Measurements from ENCODE around the gene MRPL23.

DNA sequence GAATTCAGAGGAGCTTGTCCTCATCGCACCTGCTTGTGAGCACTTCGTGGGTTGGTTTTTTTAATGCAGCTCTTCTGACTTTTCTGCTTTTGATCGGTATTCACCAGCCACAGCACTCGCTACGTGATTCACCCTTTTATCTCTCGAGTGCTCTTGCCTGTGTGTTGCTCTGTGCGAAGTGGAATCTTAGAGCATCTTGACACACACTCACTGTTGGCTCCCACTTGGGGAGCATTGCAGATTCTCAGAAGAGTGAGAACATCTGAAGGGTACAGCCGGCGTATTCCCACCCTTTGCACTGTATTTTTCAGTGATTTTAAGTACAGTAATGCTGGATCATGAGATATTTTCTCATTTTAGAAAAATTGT lies 16.7 kb upstream of the MRPL23 start:
- no peak for TF ChIP-seq CTCF (IDR thresholded peaks at IDR 0.05; ENCODE audit: poor library complexity)
- TF ChIP-seq EZH2 (IDR thresholded peaks at IDR 0.05; ENCODE audit: borderline replicate concordance): no peak
- TF ChIP-seq EZH2phosphoT487 (IDR thresholded peaks at IDR 0.05; ENCODE audit: low read depth, severe bottlenecking, unreplicated experiment): no peak

All from hepatocyte (in vitro differentiated cells).